HL-60/S4 (cell line): ENCODE measurements around the gene ANO2.
"Not testable (repeated sequence)": the region's sequence is repeated elsewhere in the genome, so short reads cannot be mapped to it uniquely, and the experiment has no call there.

ENCODE experiments used
- in situ Hi-C: fragments of 300-500 bp; cut with MboI; formaldehyde crosslinking; loops from 2 replicates; pipeline ENCODE4 v1.14.3; 2022; ENCODE audit warnings: low sequenced_read_pairs

ANO2 gene

DNA sequence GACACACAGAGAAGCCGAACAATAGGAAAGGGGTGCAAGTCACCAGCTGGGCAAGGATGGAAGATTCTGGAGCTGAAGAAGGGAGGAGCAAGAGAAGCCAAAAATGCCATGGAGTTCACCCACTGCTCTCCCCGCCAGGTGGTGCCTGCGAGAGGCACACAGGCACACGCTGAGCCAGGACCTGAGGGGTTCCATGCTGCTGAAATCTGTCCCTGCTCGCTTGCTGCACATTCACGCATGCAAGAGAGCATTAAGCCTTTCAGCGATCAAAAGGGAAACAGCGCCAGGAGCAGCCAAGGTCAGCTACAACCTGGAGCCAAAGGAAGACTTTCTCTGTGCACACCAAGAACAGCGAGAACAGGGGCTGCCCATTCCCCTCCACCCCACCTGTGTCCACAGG is 104.1 kb downstream of the ANO2 start:
- in situ Hi-C loops = no loop called here

DNA sequence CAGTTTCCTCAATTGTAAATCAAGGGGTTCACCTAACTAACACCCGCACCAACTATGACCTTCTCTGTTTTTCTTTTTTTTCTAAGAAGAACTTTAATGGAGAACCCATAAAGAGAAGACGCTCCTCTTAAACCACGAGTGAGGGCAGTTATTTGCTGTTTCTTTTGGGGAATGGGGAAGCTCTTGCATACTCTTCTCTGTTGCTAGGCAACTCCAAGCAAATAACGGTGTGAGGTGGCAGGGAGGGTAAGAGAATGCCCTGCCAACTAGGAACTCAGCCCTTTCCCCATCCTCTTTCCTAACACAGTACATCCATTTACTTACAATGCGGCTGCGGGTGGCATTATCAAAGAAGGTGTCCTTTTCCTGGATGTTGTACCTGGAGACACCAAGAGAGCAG is 114.9 kb downstream of the ANO2 start:
- in situ Hi-C loops = no loop called here

DNA sequence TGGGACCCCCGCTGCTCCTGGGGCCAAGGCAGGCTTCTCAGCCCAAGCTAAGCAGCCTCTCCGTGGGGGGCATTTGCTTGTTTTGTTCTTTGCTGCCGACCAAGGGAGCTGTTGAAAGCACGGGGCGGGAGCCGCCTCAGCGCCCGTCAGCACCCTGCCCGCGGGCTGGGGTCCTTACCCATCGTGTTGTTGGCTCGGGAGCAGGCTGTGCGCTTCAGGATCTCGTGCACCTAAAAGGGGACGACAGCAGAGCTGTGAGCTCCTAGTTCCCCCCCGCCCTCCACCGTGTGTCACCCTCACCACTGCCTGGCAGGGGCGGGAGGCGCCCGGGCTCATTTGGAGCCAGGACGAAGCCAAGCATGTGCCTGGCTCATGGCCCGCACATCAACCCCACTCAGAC is 117.5 kb downstream of the ANO2 start:
- in situ Hi-C loops = no loop called here

DNA sequence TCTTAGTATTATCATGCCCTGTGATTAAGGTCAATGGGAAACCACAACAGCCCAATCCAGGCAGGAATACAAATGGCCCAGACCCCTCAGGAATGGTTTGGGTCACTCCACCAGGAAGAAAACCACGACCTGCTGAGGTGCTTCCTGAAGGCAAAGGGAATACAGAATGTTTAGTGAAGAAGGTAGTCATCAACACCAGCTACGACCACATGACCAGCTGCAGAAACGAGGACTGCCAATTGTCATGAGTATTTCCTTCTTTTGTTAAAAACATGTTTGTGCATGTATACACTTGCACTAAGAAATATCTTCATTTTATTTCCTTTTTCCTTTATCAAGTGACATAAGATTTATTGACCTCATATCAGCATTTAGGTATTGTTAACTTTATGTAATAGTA is 119.3 kb downstream of the ANO2 start:
- in situ Hi-C loops = not testable (repeated sequence)

DNA sequence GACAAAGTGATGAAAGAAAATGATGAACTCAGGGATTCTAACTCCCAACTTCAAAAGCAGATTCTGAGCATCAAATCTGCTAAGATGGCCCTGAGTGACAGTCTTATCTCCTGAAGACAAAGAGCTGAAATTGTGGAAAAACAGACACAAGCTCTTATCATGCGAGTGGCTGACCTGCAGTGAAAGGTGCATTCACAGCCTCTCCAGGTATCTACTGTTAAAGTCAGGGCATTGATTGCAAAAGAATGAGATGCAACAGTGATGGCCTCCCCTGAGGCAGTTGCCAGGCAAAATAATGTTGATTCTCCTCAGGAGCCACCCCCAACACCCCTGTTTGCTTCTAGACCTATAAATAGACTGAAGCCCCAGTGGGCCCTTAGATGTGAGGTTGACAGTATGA is 126.2 kb downstream of the ANO2 start:
- in situ Hi-C loops = not testable (repeated sequence)

DNA sequence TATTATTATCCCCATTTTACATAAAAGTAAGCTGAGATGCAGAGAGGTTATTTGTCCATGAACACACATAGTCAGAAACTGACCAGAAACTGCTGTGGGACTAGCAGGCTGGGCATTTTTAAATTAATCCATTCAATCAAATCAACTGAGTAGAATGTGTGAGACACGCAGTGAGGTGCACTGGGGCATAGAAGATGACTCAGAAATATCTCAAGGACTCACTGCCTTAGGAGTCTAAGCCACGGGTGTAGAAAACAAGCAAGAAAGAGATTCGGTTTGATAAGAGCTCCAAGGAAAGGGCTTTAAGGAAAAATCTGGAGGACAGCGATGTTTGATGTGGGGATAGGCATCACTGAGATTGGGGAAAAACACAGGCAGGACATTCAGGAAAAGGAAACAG is 127.8 kb downstream of the ANO2 start:
- in situ Hi-C loops = no loop called here

DNA sequence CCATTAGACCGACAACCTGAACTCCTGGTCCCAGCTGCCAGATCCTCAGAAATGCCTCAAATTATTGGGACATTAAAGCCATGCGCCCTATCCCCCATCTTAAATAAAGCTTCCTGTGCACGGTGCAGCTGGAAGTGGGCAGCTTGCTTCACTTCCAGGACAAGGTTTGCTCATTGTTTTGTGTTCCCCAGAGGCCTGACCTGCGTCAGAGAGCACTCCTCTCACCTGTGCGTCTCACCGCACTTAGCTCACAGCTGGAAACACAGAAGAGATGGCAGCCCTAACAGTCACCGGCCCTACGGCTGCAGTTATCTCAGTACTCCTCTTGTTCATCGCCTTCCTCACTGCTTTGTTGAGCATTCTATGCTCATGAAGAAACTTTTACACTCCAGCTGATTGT is 135.5 kb downstream of the ANO2 start:
- in situ Hi-C loops = no loop called here

DNA sequence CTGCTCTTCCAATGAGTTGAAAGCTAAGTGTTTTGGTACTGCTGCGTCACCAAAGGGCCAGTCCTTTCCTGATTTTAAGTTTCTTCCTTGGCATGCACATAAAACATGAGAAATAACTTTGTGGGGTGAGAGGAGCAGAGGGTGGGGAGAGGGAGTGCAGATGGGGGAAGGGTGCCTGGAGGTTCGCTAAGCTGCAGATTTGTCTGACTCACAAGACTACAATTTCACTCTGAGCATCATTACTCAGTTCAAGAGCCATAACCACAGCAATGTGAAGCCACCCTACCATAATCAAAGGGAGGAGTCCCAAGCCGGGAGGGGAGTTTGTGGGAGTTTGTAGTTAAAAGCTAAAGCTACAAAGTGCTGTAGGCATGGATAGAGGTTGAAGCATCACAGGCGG is 136.1 kb downstream of the ANO2 start:
- in situ Hi-C loops = no loop called here

DNA sequence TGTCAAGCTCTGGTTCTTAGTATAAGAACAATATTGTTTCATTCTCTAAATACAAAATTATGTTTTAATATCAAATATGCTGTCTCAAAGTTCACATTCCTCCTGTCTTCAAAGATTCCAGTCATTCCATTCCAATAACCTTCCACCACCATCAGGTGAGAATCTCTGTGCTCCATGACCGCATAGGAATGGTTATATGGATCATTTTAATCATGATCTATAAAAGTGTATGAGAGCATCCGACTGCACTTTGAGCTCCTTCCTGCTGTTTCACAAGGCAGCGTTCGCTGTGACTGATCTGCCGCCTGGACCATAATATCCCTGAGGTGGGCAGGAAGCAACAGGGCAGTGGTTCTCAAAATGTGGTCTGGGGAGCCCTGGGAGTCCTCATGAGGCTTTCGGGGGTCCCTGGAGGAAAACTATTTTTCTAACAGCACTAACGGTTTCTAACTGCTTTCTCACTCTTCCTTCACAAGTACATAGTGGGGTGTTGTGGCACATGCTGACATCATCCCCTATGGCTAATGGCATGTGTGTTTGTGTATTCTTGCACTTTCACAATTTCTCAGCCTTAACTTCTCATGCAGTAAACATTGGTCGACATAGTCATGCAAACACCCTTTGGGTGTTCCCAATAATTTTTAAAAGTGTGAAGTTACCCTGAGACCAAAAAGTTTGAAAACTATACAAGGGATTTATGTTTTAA is 137.4 kb downstream of the ANO2 start:
- in situ Hi-C loops = no loop called here

DNA sequence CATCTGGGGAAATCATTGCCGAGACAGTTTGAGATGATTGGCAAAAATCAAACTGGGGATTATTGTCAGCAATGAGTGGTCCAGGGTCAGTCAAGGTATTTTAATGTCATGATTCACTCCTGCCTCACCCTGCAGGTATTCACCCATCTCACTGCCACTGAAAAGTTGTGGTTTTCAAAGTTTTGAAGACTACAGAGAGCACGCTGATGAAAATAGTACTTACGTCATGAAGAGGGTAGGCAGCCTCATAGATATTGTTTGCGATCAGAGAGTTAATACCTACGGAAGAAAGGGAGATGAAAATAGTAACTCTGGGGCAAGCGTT is 138.0 kb downstream of the ANO2 start:
- in situ Hi-C loops = no loop called here

DNA sequence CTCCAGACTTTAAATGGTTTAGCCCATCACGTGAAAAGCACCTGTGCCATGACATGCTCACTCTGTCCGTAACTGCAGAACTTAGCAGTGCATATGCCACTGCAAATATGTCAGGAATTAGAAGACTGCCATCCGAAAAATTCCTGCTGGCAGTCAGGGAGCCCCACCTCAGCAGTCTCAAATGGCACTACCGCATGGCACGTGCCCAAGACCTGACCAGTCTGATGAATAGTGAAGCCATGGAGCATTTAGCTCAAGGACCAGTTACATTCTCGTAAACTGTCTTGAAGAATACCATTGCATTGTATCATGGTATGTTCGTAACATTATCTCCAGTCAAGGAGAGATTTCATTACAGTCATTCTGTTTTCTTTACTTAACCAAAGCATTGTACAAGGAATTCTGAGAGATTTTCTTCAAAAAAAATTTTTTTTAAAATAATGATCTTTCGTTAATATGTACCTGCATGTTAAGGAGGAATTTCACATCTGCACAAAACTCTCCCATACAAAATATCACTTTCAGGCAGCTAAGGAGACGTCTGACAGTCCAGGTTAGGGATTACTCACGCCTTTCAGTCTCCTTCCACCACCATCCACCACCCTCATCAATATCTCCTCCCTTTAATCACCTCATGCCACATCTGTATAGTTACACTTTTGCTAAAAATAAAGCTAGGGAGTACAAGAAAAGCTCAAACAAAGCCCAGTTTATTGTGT is 138.5 kb downstream of the ANO2 start:
- in situ Hi-C loops = no loop called here

DNA sequence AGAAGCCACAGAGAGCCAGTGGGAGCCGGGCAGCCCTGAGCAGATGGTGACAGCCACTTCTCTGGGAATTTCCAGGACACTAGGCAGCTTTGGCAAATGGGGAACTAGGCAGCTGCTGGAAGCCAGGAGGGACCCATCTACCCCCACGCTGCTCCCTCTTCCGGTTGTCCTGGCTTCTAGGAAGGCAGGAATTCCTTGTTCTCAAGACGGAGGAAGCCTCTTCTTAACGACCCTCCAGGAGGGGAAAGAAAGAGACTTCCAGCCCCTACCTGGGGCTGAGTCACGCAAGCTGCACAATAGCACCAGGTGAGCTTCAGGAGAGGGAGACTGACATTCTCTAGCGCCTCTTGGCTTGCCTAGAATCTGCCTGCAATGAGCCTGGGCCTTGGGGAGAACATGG is 141.5 kb downstream of the ANO2 start:
- in situ Hi-C loops = no loop called here

DNA sequence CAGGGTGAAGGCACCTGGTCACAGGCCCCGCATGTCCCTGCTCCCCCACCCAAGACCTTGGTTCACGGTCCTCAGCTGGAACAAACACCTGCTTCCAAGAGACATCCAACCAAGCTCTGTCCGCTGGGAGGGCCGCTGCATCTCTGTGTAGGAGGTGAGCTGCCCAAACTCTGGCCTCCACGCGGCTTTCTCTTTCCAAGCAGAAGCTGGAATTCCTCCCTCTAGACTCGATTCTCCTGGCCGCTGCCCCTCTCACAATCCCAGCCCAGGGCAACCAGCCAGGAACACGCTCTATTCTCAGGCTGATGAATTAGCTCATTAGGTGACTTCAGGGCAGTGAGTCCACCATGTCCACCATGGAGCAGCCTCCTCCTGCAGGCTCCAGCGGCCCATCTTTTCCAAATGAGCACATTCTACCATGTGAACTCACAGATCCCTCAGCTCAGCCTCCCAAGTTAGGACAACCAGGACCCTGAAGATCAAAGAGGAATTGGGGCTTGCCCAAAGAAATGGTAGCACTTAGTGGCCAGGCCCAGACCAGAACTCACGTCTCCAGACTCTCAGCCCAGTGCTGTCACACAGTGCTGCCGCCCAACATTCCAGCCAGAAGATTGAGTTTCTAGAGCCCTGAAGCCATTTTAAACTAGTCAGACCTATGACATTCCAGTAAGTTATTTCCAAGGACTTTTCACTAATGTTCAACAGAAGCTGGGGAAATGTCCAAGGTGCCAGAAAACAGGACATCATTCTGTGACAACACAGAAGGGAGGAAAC is 146.6 kb downstream of the ANO2 start:
- in situ Hi-C loops = no loop called here

DNA sequence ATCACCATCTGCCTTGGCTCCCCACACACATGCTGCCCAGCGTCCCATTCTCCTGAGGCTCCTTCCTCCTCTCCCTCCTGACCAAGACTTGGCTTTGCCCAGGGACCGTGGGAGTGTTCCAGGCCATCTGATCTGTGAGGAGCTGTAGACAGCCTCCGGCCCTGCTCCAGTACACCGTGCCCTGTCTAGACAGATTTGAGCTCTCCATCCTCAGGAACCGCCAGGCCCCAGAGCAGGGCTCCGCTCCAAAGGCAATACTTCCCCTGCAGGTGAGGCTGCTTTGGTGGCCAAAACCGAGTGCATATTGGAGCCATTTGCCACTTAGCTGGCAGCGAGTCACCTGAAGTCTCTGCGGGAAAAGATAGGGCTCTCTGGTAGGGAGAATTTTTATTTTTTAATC is 147.4 kb downstream of the ANO2 start:
- in situ Hi-C loops = no loop called here

DNA sequence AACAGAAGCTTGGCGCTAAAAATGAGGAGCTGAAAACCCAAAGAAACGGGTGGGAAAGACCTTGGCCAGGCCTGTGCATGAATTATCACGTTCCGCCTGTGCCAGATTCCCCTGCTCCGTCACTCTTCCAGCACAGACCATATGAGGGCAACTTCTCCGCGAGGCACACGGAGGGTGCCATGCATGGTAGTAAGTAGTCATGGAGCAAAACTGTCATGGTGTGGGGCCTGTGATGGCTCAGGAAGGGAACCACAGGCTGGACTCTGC is 148.2 kb downstream of the ANO2 start:
- in situ Hi-C loops = no loop called here

DNA sequence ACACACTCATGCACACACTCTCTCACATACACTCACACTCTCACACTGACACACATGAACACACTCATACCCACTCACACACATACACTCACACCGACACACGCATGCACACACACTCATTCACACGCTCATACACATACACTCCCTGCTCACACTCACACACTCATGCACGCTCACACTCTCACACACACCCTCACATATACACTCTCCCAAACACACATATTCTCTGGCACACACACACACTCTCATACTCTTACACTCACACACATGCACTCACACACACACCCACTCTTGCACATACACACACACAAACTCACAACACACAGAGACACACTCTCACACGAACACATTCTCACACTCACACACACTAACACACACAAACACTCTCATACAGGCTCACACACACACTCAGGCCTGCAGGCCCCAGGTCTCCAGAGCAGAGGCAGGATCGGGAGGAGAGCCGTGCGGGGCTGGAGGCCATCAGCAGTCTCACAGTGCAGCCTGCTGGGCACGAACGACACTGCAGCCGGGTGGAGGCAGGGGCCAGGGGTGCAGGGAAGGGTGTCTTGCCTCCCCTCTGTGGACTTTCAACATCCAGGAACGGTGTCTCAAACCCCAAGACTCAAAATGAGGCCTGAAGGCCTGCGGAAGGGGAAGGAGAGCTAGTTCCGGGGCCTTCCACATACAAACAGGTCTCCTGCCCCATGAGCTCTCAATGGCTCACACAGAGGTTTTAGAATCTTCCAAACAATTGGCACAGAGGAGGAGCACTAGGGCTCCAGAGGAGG is 148.7 kb downstream of the ANO2 start:
- in situ Hi-C loops = no loop called here

DNA sequence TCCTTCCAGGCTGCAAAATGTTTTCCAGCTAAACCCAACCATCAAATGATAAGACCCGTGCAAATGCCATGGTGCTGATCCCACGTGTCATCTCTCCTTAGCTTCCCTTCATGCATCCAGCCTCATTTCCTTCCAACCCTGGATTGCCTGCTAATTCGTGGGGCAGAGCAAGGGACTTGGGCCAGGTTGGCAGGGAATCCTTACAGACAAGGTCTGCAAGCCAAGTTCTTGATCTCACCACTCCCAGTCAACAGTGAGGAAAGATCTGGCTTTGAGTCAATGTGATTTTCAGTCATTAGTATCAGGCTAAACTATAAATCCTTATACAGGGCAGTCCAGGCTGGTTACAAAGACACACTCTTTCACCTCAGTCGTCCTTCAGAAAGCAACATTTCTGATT is 150.9 kb downstream of the ANO2 start:
- in situ Hi-C loops = no loop called here

DNA sequence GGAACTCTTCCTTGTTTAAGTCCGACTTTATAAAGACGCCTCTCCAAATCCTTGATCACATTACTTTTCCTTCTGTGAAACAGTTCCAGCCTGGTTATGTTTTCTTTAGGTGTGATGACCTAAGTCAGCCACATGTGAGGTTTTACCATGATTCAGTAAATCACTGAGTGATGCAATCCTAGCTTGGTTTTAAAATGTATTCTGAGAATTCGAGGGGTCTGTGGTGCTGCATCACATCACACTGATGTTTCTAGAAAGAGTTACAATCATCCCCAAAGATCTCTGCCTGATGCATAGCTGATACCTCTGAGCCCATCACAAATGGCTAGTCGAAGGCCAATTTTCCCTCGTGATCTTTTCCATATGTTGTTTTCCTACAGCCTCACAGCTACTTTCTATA is 152.7 kb downstream of the ANO2 start:
- in situ Hi-C loops = no loop called here

DNA sequence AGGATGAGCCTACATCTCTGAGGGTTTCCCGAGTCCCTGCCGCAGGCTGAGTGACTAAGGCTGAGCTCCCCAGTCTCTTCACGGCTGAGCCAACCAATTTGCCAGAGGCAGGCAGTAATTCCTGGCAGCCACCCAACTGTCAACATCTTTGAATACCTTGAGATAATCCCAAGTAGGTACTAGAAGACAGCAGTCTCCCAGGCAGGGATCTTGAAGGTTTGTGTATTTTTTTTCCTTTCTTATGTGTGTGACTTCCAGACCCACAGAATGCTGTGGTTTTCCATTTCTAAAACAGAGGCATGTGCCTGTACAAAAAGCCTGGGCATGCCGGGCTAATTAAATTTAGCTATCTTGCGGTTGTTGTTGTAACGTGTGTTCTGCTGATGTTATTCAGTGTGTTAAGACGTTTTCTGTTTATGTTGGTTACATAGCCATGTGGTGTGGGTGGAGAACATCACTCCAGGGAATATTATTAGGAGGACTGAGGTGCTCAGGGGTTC is 155.5 kb downstream of the ANO2 start:
- in situ Hi-C loops = no loop called here

DNA sequence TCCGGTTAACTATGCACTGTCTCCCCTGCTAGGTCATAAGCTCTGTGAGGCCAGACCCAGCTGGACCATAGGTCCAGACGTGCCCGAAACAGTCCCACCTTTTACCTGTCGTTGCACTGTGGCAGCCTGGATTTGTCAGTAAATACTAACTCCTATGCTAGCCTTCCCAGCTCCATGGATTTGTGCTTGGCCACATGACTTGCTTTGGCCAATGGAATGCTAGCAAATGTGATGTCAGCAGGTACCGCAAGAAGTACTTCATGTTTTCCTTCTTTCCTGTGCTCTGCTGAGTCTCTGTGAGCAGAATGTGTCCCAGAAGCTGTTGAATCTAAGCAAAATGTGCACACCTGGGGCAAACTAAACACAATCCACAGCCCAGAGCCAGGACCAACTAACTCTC is 157.2 kb downstream of the ANO2 start:
- in situ Hi-C loops = no loop called here

DNA sequence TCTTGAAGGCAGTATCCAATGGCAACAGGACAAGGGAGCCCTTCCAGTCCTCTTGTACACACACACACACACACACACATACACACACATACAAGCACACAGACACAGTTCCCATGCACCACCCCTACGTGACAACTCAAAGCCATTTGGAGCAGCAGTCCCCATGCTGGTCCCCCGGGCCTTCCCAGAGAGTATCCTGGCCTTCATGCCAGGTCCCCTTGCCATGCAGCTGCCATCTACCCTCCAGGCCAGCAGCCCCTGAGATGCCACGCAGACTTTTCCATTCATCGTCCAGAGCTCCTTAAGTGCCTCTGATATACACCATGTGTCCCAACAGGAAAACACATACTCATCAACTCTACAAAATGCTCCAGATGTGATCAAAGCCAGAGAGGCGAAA is 159.5 kb downstream of the ANO2 start:
- in situ Hi-C loops = no loop called here
